A549 (cell line): ENCODE measurements around the gene SNRNP35. TPM values are rescaled to one million over a fixed set of nuclear protein-coding genes. Genes with fewer than 3 reads are reported as not detected.

Source experiments
- ATAC-seq, 2 experiments: fragments of 200-7000 bp in 1 of 2; fragments of >200 bp in 1 of 2; cut with Nextera tagmentation in 1 of 2; cut with Tn5 transposase in 1 of 2; 3 replicates each; pipeline versions ENCODE4 v1.8.0 to v1.9.1; 2018 to 2020; ENCODE audit warnings: mild to moderate bottlenecking in 1 of 2, moderate library complexity in 1 of 2
- CTCF ChIA-PET: fragments of 300-600 bp; sonication (Branson Sonifier 250); formaldehyde crosslinking; extraction: SDS; loops from one replicate; lab custom pipeline; 2021; ENCODE audit warnings: antibody characterized with exemption, inconsistent platforms; lab: Yijun Ruan, JAX
- POLR2A ChIA-PET: fragments of 350-600 bp; formaldehyde crosslinking; extraction: SDS; loops from one replicate; lab custom pipeline; 2021; ENCODE audit warnings: antibody characterized with exemption, inconsistent platforms; lab: Yijun Ruan, JAX
- DNase-seq, 2 experiments: peaks; one replicate each; pipeline versions ENCODE4 v3.0.0 to v3.0.0-alpha.2; 2011 to 2016; ENCODE audit warnings: low read depth in 1 of 2, low spot score in 1 of 2
- FAIRE-seq: peaks from 2 replicates; lab custom pipeline; 2011; peaks lifted over from hg19 to GRCh38; lab: Jason Lieb, UNC
- H3K27ac ChIP-seq, 2 experiments: fragments of >200 bp; sonication (Bioruptor Twin); formaldehyde crosslinking; 3 replicates each; pipeline ENCODE4 v1.5.1; 2016 to 2017
- H3K4me1 ChIP-seq: fragments of >200 bp; sonication (Bioruptor Twin); formaldehyde crosslinking; 3 replicates; pipeline ENCODE4 v1.6.1; 2016
- H3K4me2 ChIP-seq: fragments of >200 bp; sonication (Bioruptor Twin); formaldehyde crosslinking; 3 replicates; pipeline ENCODE4 v1.6.1; 2016
- H3K4me3 ChIP-seq: fragments of >200 bp; sonication (Bioruptor Twin); formaldehyde crosslinking; 3 replicates; pipeline ENCODE4 v1.5.1; 2016
- H3K9me3 ChIP-seq: fragments of >200 bp; sonication (Bioruptor Twin); formaldehyde crosslinking; 3 replicates; pipeline ENCODE4 v1.6.1; 2016
- CBX8 ChIP-seq: fragments of 200-600 bp; sonication (generic); IDR thresholded peaks from 2 replicates; pipeline ENCODE4 v1.6.1; 2016
- CEBPB ChIP-seq, 2 experiments: fragments of >200 bp in 1 of 2; sonication (Bioruptor Twin) in 1 of 2; formaldehyde crosslinking in 1 of 2; IDR thresholded peaks; 2 replicates each; pipeline ENCODE4 v1.6.1; 2012 to 2016
- CTCF ChIP-seq: fragments of >200 bp; sonication (Bioruptor Twin); formaldehyde crosslinking; IDR thresholded peaks from 3 replicates; pipeline ENCODE4 v1.5.1; 2016
- ELK1 ChIP-seq: fragments of 150-350 bp; IDR thresholded peaks from 2 replicates; pipeline ENCODE4 v1.6.1; 2014; ENCODE audit warnings: low read depth, mild to moderate bottlenecking, low read length
- GATA3 ChIP-seq: IDR thresholded peaks from 2 replicates; pipeline ENCODE4 v1.6.1; 2012; ENCODE audit warnings: borderline replicate concordance
- HMGXB4 ChIP-seq: fragments of 250-450 bp; sonication (Bioruptor Pico); IDR thresholded peaks from 2 replicates; pipeline ENCODE4 v1.5.0; 2021; ENCODE audit warnings: mild to moderate bottlenecking, moderate library complexity, borderline replicate concordance
- JUN ChIP-seq, 2 experiments: fragments of >200 bp; sonication (Bioruptor Twin); formaldehyde crosslinking; IDR thresholded peaks; 2 replicates in 1 of 2; 3 replicates in 1 of 2; pipeline ENCODE4 v1.6.1; 2016 to 2017
- JUNB ChIP-seq: fragments of >200 bp; sonication (Bioruptor Twin); formaldehyde crosslinking; IDR thresholded peaks from 2 replicates; pipeline ENCODE4 v1.6.1; 2016
- MAFK ChIP-seq: fragments of 450-650 bp; IDR thresholded peaks from 2 replicates; pipeline ENCODE4 v1.6.1; 2014; ENCODE audit not compliant: partially characterized antibody
- MYC ChIP-seq: IDR thresholded peaks from 2 replicates; pipeline ENCODE4 v1.6.1; 2012; ENCODE audit warnings: mild to moderate bottlenecking, inconsistent platforms, low read length, improper control_type of control experiment, borderline replicate concordance
- PHF8 ChIP-seq: fragments of 200-600 bp; sonication (generic); IDR thresholded peaks from 2 replicates; pipeline ENCODE4 v1.6.1; 2016; ENCODE audit warnings: low read depth, mild to moderate bottlenecking, antibody characterized with exemption, moderate library complexity, borderline replicate concordance
- RARB ChIP-seq: fragments of 250-450 bp; sonication (Bioruptor Pico); IDR thresholded peaks from 2 replicates; pipeline ENCODE4 v1.8.0; 2021; ENCODE audit warnings: mild to moderate bottlenecking, moderate library complexity
- TFCP2L1 ChIP-seq: fragments of 250-450 bp; sonication (Bioruptor Pico); IDR thresholded peaks from 2 replicates; pipeline ENCODE4 v1.5.0; 2021; ENCODE audit warnings: mild to moderate bottlenecking
- ZNF302 ChIP-seq: fragments of 250-450 bp; sonication (Bioruptor Pico); IDR thresholded peaks from 2 replicates; pipeline ENCODE4 v1.9.0; 2021; ENCODE audit warnings: inconsistent platforms, mild to moderate bottlenecking, moderate library complexity
- WGBS: methylation state at CpG from one replicate; pipeline ENCODE4 v1.1.6; 2017; ENCODE audit errors: missing lambda C conversion rate; 5-methylcytosine and 5-hydroxymethylcytosine counted together
- polyA plus RNA-seq, 4 experiments: library from polyadenylated mRNA; depleted of rRNA in 3 of 4; stranded (reverse); fragments of >200 nt; fragmentation: RNase III in 1 of 4; extraction: RNeasy Plus Mini Kit Qiagen cat#74134 plus additional on column Dnase treatment in 1 of 4; gene quantifications; 2 replicates in 3 of 4; 3 replicates in 1 of 4; pipeline ENCODE4 v1.2.3, GENCODE V29; 2011 to 2017
- TF ChIP-seq, protein P1 (sequence below): fragments of >200 bp; sonication (Bioruptor Twin); formaldehyde crosslinking; IDR thresholded peaks from 3 replicates; pipeline ENCODE4 v1.6.1; 2016
- TF ChIP-seq, protein P2 (sequence below): fragments of >200 bp; sonication (Bioruptor Twin); formaldehyde crosslinking; IDR thresholded peaks from 2 replicates; pipeline ENCODE4 v1.6.1; 2016

The SNRNP35 gene
- polyA plus RNA-seq, 2 of the 4 experiments (the other 2 are of a cell fraction), result 19.1 to 21.5 TPM

- DNase-seq (no peak), FAIRE-seq (no peak), ATAC-seq (no peak)
- ChIA-PET CTCF (interaction anchor here (1.1 kb wide), 1 partner anchor 88 kb away, joined by 3 read pairs; no protein-coding TSS in a partner anchor), POLR2A (no interaction called here)
- no peak for TF ChIP-seq TFCP2L1
- TF ChIP-seq CEBPB (IDR thresholded peaks at IDR 0.05), result no peak
- TF ChIP-seq PHF8, result no peak
- no peak for TF ChIP-seq JUN (IDR thresholded peaks at IDR 0.05)
- no peak for TF ChIP-seq CTCF
- no peak for TF ChIP-seq ZNF302 (CRISPR knock-in tag)
- TF ChIP-seq HMGXB4 (CRISPR knock-in tag), result no peak
- Histone ChIP-seq H3K4me3 (no peak overlapping the region), H3K9me3 (no peaks in the 10 kb centered on the region), H3K27ac (no peak overlapping the region), H3K4me2 (no peak overlapping the region), H3K4me1 (no peaks in the 10 kb centered on the region)
- 96% methylated on average over 6 of the region's 6 CpGs for WGBS
These were observed 29.5 kb downstream of the SNRNP35 start for GRCh38 chr12:123487428-123487827.

DNA sequence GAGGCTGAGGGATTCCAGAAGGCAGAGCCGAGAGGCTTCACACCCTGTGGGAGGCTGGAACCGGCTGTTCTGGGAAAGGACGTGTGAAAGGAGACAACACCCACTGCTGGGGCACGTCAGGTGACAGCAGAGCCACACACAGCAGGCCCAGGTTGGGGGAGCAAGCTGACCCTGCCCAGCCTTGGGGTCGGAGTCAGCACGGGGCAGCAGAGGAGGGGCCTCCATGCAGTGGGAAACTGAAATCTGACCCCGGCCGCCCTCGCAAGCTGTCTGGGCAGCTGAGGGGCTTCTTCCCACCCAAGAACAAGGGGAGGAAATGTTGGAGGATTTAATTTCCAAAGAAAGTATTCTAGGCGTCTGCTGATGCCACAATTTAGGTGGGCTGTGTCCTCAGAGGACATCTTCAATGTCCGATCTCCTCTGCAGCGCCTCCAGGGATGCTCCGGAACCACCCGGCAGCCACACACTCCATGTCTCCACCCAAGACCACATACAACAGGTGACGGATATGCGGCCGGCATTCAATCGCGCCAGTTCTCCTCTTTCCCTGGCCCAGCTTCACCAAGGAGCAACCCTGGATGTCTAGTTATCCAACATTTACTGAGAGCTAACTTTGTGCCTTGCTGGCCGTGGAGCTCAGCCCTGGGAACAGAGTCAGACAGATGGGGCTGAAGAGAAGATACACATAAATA is 30.7 kb downstream of the SNRNP35 start:
- no peak for DNase-seq

More for the DNA sequence above, 30.7 kb downstream of the SNRNP35 start:
- WGBS, result 94% methylated on average over 17 of the region's 20 CpGs
- H3K27ac ChIP-seq, result no peak overlapping the region
- H3K4me3 ChIP-seq, result no peak overlapping the region
- FAIRE-seq (no peak), ATAC-seq (no peak)
- POLR2A ChIA-PET, result no interaction called here
- H3K9me3 ChIP-seq, result no peaks in the 10 kb centered on the region
- no peak overlapping the region for H3K4me2 ChIP-seq
- no peak for TF ChIP-seq CBX8
- no peak for TF ChIP-seq JUNB
- TF ChIP-seq MYC, result no peak
- TF ChIP-seq HMGXB4 (CRISPR knock-in tag), result no peak
- no peak for TF ChIP-seq ELK1
- TF ChIP-seq, protein P1, sequence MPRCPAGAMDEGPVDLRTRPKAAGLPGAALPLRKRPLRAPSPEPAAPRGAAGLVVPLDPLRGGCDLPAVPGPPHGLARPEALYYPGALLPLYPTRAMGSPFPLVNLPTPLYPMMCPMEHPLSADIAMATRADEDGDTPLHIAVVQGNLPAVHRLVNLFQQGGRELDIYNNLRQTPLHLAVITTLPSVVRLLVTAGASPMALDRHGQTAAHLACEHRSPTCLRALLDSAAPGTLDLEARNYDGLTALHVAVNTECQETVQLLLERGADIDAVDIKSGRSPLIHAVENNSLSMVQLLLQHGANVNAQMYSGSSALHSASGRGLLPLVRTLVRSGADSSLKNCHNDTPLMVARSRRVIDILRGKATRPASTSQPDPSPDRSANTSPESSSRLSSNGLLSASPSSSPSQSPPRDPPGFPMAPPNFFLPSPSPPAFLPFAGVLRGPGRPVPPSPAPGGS, result no peak
- TF ChIP-seq, protein P2, sequence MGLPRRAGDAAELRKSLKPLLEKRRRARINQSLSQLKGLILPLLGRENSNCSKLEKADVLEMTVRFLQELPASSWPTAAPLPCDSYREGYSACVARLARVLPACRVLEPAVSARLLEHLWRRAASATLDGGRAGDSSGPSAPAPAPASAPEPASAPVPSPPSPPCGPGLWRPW, result no peak
- TF ChIP-seq MAFK, result no peak
- no peak for TF ChIP-seq RARB
- TF ChIP-seq GATA3, result no peak
- TF ChIP-seq, all 56 proteins: peak for 0
- H3K4me1 ChIP-seq, result no peaks in the 10 kb centered on the region
- CTCF ChIA-PET, result interaction anchor here (0.6 to 1.1 kb wide), 2 partner anchors 86 to 167 kb away, joined by 3 to 4 read pairs; no protein-coding TSS in a partner anchor
